Measurements from ENCODE around the gene PLEKHM3.

- TF ChIP-seq CTCF (IDR thresholded peaks at IDR 0.05; ENCODE audit: extremely low read depth in 1 of 2, insufficient read depth in 1 of 2, low read depth in 1 of 2, low read length in 2 of 2) (no peak), POLR2A (IDR thresholded peaks at IDR 0.05; ENCODE audit: low read depth, low read length) (no peak)
These were observed 80.2 kb downstream of the PLEKHM3 start for GRCh38 chr2:207944979-207945600.
